CD4-positive, CD25-positive, alpha-beta regulatory T cell (primary cell): Measurements from ENCODE around the gene GSTM2. TPM values are rescaled to one million over a fixed set of nuclear protein-coding genes. Genes with fewer than 3 reads are reported as not detected.
A peak's percentile ranks its signal among the peaks of the same experiment; 100 is the strongest.
"Not testable (repeated sequence)": the region's sequence is repeated elsewhere in the genome, so short reads cannot be mapped to it uniquely, and the experiment has no call there.

Experiments
- ATAC-seq, 2 donors: fragments of 150-1000 bp; cut with Tn5 transposase; one replicate each; pipeline ENCODE4 v1.10.0; 2021; ENCODE audit warnings: low read depth in 2 of 2, moderate number of reproducible peaks in 2 of 2, moderate library complexity in 1 of 2
- DNase-seq, 3 donors: peaks; one replicate each; pipeline versions ENCODE4 v3.0.0 to v3.0.0-alpha.2; 2012 to 2022; ENCODE audit warnings: mixed read lengths in 1 of 3
- H3K27ac ChIP-seq: one replicate; pipeline ENCODE4 v1.7.0; 2013; ENCODE audit warnings: mild to moderate bottlenecking, low read length; ENCODE audit not compliant: insufficient read depth, poor library complexity, severe bottlenecking
- H3K27me3 ChIP-seq: one replicate; pipeline ENCODE4 v1.7.0; 2013; ENCODE audit warnings: low read length; ENCODE audit not compliant: control insufficient read depth, insufficient read depth
- H3K36me3 ChIP-seq: one replicate; pipeline ENCODE4 v1.7.0; 2013; ENCODE audit warnings: mild to moderate bottlenecking, low read length, moderate library complexity; ENCODE audit not compliant: control insufficient read depth, insufficient read depth
- H3K4me1 ChIP-seq: 2 replicates; pipeline ENCODE4 v1.7.0; 2013; ENCODE audit warnings: mild to moderate bottlenecking, low read length; ENCODE audit not compliant: insufficient read depth, control insufficient read depth, poor library complexity, severe bottlenecking
- H3K4me3 ChIP-seq: one replicate; pipeline ENCODE4 v1.7.0; 2013; ENCODE audit warnings: low read depth, mild to moderate bottlenecking, low read length, moderate library complexity
- H3K9me3 ChIP-seq, 2 experiments: 1 replicate in 1 of 2; 2 replicates in 1 of 2; pipeline ENCODE4 v1.7.0; 2013; ENCODE audit warnings: low read length in 2 of 2, mild to moderate bottlenecking in 1 of 2, moderate library complexity in 1 of 2; ENCODE audit not compliant: control insufficient read depth in 2 of 2
- H3K27ac Mint-ChIP-seq, 3 donors: one replicate each; pipeline ENCODE4 v1.8.0; 2020 to 2022; ENCODE audit warnings: mild to moderate bottlenecking in 3 of 3, mixed read lengths in 3 of 3, moderate library complexity in 2 of 3
- H3K27me3 Mint-ChIP-seq: one replicate; pipeline ENCODE4 v1.8.0; 2022; ENCODE audit warnings: mild to moderate bottlenecking, mixed read lengths
- H3K36me3 Mint-ChIP-seq: one replicate; pipeline ENCODE4 v1.8.0; 2020; ENCODE audit warnings: mixed read lengths
- H3K4me1 Mint-ChIP-seq, 4 donors: one replicate each; pipeline ENCODE4 v1.8.0; 2020 to 2022; ENCODE audit warnings: mixed read lengths in 4 of 4, mild to moderate bottlenecking in 1 of 4
- H3K4me3 Mint-ChIP-seq, 4 donors: one replicate each; pipeline ENCODE4 v1.8.0; 2020 to 2022; ENCODE audit warnings: mild to moderate bottlenecking in 4 of 4, mixed read lengths in 4 of 4, moderate library complexity in 3 of 4
- H3K9me3 Mint-ChIP-seq, 7 donors: one replicate each; pipeline ENCODE4 v1.8.0; 2020 to 2022; ENCODE audit warnings: mixed read lengths in 7 of 7, mild to moderate bottlenecking in 3 of 7, moderate library complexity in 2 of 7
- polyA plus RNA-seq, 4 donors: library from polyadenylated mRNA; unstranded; fragments of 300-500 nt; fragmentation: Illumina TruSeq; gene quantifications; one replicate each; pipeline ENCODE4 v1.2.3, GENCODE V29; 2021
- total RNA-seq: library from RNA; stranded (reverse); gene quantifications from one replicate; pipeline ENCODE4 v1.2.3, GENCODE V29; 2022

Gene GSTM2
- total and polyA plus RNA-seq, 5 donors from 2014 or later: 8.0 to 36.2 (median 11.8) TPM

GRCh38 chr1:109661391-109661790 is 6.5 kb upstream of the GSTM2 start:
- Histone ChIP-seq H3K27ac (no peak overlapping the region), H3K4me3 (no peak overlapping the region), H3K27me3 (no peaks in the 10 kb centered on the region), H3K9me3 (no peaks in the 10 kb centered on the region), H3K36me3 (no peaks in the 10 kb centered on the region), H3K4me1 (peaks cover 3% of the 10 kb centered on the region)
- Mint-ChIP-seq H3K27ac (peak overlapping the region in 1 of 3 donors; percentile 90), H3K36me3 (no peaks in the 10 kb centered on the region), H3K4me3 (no peak overlapping the region), H3K4me1 (peaks cover 0 to 3% (median 0%) of the 10 kb centered on the region in 4 donors), H3K27me3 (no peaks in the 10 kb centered on the region), H3K9me3 (peaks cover 0 to 1% (median 0%) of the 10 kb centered on the region in 7 donors)
- no peak for ATAC-seq
- no peak for DNase-seq

DNA sequence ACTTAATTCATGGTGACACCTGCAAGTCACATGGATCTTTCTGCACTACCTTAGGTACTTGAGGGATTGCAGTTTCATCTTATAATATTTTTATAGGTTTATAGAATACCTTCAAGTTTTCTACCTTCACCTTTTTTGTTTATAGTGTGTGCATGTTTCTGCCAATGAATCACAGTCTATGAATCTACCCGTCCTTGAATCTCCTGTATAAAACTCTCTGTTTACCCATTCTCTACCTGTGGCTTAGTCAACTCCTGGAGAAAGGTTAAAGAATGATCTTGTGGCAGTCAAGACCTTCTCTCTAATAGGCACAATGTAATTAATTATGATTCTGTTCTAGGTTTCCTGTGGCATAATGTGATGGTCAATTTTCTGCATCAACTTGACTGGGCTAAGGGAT is 3.2 kb upstream of the GSTM2 start:
- peaks cover 10% of the 10 kb centered on the region for H3K4me1 ChIP-seq
- no peaks in the 10 kb centered on the region for H3K27me3 ChIP-seq
- H3K36me3 ChIP-seq: no peaks in the 10 kb centered on the region
- no peak overlapping the region for H3K4me3 ChIP-seq
- Mint-ChIP-seq H3K36me3 (no peaks in the 10 kb centered on the region), H3K4me1 (peaks cover 5 to 18% (median 9%) of the 10 kb centered on the region in 4 donors), H3K4me3 (no peak overlapping the region), H3K27me3 (no peaks in the 10 kb centered on the region), H3K9me3 (peaks cover 0 to 1% (median 0%) of the 10 kb centered on the region in 7 donors), H3K27ac (no peak overlapping the region)
- ATAC-seq: no peak
- H3K27ac ChIP-seq: no peak overlapping the region
- no peak for DNase-seq
- H3K9me3 ChIP-seq: no peaks in the 10 kb centered on the region

GRCh38 chr1:109668123-109668775 is 392 bp downstream of the GSTM2 start:
- no peak for ATAC-seq
- Mint-ChIP-seq H3K27ac (peak overlapping the region in 1 of 3 donors; percentile 36), H3K27me3 (no peaks in the 10 kb centered on the region), H3K9me3 (no peaks in the 10 kb centered on the region), H3K4me3 (peak overlapping the region; percentile 49 to 86 (median 76)), H3K36me3 (no peaks in the 10 kb centered on the region), H3K4me1 (peaks cover 5 to 23% (median 10%) of the 10 kb centered on the region in 4 donors)
- H3K4me3 ChIP-seq: no peak overlapping the region
- no peaks in the 10 kb centered on the region for H3K27me3 ChIP-seq
- H3K4me1 ChIP-seq: peaks cover 10% of the 10 kb centered on the region
- H3K36me3 ChIP-seq: no peaks in the 10 kb centered on the region
- no peak for DNase-seq
- no peaks in the 10 kb centered on the region for H3K9me3 ChIP-seq
- no peak overlapping the region for H3K27ac ChIP-seq

DNA sequence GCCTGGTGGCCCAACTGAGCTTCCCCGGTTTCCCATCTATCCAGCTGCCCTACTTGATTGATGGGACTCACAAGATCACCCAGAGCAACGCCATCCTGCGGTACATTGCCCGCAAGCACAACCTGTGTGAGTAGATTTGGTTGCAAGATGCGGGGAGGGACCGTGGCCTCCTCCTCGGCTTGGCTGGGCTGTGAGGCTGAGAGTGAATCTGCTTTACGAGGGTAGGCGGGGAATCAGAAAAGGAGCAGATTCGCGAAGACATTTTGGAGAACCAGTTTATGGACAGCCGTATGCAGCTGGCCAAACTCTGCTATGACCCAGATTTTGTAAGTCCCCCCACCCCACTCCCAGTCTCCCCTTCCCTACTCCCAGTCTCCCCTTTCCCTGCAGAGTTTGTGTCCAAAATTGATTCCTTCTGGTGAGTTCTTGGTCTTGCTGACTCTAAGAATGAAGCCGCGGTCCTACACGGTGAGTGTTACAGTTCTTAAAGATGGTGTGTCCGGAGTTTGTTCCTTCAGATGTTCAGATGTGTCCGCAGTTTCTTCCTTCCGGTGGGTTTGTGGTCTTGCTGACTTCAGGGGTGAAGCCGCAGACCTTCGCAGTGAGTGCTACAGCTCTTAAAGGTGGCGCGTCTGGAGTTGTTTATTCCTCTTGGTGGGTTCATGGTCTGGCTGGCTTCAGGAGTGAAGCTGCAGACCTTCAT is 1.5 kb downstream of the GSTM2 start:
- Mint-ChIP-seq H3K27ac (peak overlapping the region in 1 of 3 donors; percentile 73), H3K4me1 (peaks cover 5 to 23% (median 10%) of the 10 kb centered on the region in 4 donors), H3K9me3 (no peaks in the 10 kb centered on the region), H3K36me3 (no peaks in the 10 kb centered on the region), H3K4me3 (peak overlapping the region; percentile 55 to 65 (median 59)), H3K27me3 (no peaks in the 10 kb centered on the region)
- Histone ChIP-seq H3K4me1 (peaks cover 10% of the 10 kb centered on the region), H3K27me3 (no peaks in the 10 kb centered on the region), H3K36me3 (no peaks in the 10 kb centered on the region), H3K27ac (no peak overlapping the region), H3K9me3 (no peaks in the 10 kb centered on the region), H3K4me3 (no peak overlapping the region)
- ATAC-seq: no peak
- DNase-seq: no peak

GRCh38 chr1:109669949-109670302 is 2.1 kb downstream of the GSTM2 start:
- not testable (repeated sequence) for H3K9me3 Mint-ChIP-seq, H3K9me3 ChIP-seq, DNase-seq

GRCh38 chr1:109671067-109671466 is 3.2 kb downstream of the GSTM2 start:
- ATAC-seq: no peak
- DNase-seq: peak in 1 of 3 donors; percentile 27
- Mint-ChIP-seq H3K9me3 (no peaks in the 10 kb centered on the region), H3K4me1 (peaks cover 5 to 23% (median 10%) of the 10 kb centered on the region in 4 donors), H3K4me3 (no peak overlapping the region), H3K27ac (no peak overlapping the region), H3K36me3 (no peaks in the 10 kb centered on the region), H3K27me3 (no peaks in the 10 kb centered on the region)
- Histone ChIP-seq H3K9me3 (no peaks in the 10 kb centered on the region), H3K36me3 (no peaks in the 10 kb centered on the region), H3K4me1 (peaks cover 10% of the 10 kb centered on the region), H3K27me3 (no peaks in the 10 kb centered on the region), H3K4me3 (no peak overlapping the region), H3K27ac (no peak overlapping the region)

More at GRCh38 chr1:109669949-109670302, 2.1 kb downstream of the GSTM2 start:
- H3K36me3 ChIP-seq, ATAC-seq, H3K27me3 ChIP-seq, H3K36me3 Mint-ChIP-seq, H3K27ac ChIP-seq, H3K27me3 Mint-ChIP-seq, H3K4me3 ChIP-seq: not testable (repeated sequence)
- peaks cover 5 to 23% (median 10%) of the 10 kb centered on the region in 4 donors for H3K4me1 Mint-ChIP-seq
- peaks cover 10% of the 10 kb centered on the region for H3K4me1 ChIP-seq
- peak overlapping the region in 1 of 3 donors; percentile 62 for H3K27ac Mint-ChIP-seq
- peak overlapping the region; percentile 55 to 65 (median 59) for H3K4me3 Mint-ChIP-seq

DNA sequence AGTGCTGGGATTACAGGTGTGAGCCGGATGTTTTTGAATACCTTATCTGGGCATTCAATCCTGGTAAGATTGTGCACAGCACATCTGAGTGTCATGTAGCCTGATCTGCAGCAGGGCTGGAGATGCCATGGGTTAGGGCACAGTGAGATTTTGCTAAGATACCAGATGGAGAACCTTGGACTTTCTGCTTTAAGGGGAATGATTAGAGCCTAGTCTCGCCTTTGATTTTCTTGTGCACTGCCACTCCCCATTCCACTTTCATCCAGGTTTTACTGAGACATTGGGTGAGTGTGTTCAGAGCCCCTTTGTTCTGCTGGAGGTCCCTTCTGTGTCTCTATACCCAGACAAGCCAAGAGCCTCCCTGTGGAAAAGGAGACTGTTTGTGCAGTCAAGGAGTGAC is 6.0 kb downstream of the GSTM2 start:
- not testable (repeated sequence) for DNase-seq, H3K27me3 Mint-ChIP-seq, H3K4me3 Mint-ChIP-seq, H3K27ac ChIP-seq, H3K9me3 ChIP-seq, H3K27me3 ChIP-seq, H3K4me1 ChIP-seq, ATAC-seq, H3K4me3 ChIP-seq, H3K27ac Mint-ChIP-seq, H3K9me3 Mint-ChIP-seq, H3K36me3 Mint-ChIP-seq, H3K36me3 ChIP-seq
- peaks cover 0 to 12% (median 3%) of the 10 kb centered on the region in 4 donors for H3K4me1 Mint-ChIP-seq
